Measurements from ENCODE around the gene TRIOBP. TPM values are rescaled to one million over a fixed set of nuclear protein-coding genes. Genes with fewer than 3 reads are reported as not detected.
A peak's percentile ranks its signal among the peaks of the same experiment; 100 is the strongest.
"Not testable (repeated sequence)": the region's sequence is repeated elsewhere in the genome, so short reads cannot be mapped to it uniquely, and the experiment has no call there.

Gene TRIOBP
- total RNA-seq, 1 donor from 2014 or later, result 40.6 TPM

DNA sequence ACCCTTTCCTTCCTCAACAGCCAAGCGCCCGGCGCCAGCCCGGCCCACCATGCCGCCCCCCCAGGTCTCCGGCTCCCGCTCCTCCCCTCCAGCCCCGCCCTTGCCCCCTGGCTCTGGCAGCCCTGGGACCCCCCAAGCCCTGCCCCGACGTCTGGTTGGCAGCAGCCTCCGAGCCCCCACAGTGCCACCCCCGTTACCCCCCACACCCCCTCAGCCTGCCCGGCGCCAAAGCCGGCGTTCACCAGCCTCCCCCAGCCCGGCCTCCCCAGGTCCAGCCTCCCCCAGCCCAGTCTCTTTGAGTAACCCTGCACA lies 41.6 kb upstream of the TRIOBP start:
- Mint-ChIP-seq H3K4me3 (ENCODE audit: unreplicated experiment) (no peak overlapping the region), H3K27ac (ENCODE audit: unreplicated experiment) (no peak overlapping the region), H3K36me3 (ENCODE audit: low read depth, unreplicated experiment) (peaks cover 9% of the 10 kb centered on the region), H3K9me3 (ENCODE audit: unreplicated experiment) (no peaks in the 10 kb centered on the region), H3K4me1 (ENCODE audit: low read depth, unreplicated experiment) (peaks cover 5% of the 10 kb centered on the region), H3K27me3 (ENCODE audit: low read depth, unreplicated experiment) (no peaks in the 10 kb centered on the region)
- Histone ChIP-seq H3K9me3 (ENCODE audit: insufficient read depth, low read depth, low read length) (no peaks in the 10 kb centered on the region), H3K27ac (ENCODE audit: low read depth, low read length) (no peak overlapping the region), H3K79me2 (ENCODE audit: insufficient read depth, low read length) (peaks cover 12% of the 10 kb centered on the region), H3K27me3 (ENCODE audit: insufficient read depth, low read length) (no peaks in the 10 kb centered on the region), H3K4me2 (ENCODE audit: low read length) (no peak overlapping the region), H3K4me3 (ENCODE audit: insufficient read depth, low read depth, low read length) (no peak overlapping the region), H4K20me1 (ENCODE audit: insufficient read depth, low read length) (peaks cover 12% of the 10 kb centered on the region), H3K36me3 (ENCODE audit: insufficient read depth, low read length) (peaks cover 6% of the 10 kb centered on the region), H3K9ac (ENCODE audit: low read length) (no peak overlapping the region), H2AFZ (ENCODE audit: low read depth, low read length) (no peak overlapping the region), H3K4me1 (ENCODE audit: insufficient read depth, low read length) (peaks cover 15% of the 10 kb centered on the region)
- DNase-seq (ENCODE audit: low read depth), result no peak
- TF ChIP-seq CTCF (IDR thresholded peaks at IDR 0.05; ENCODE audit: insufficient read depth, low read depth, low read length), result no peak
- no peak for TF ChIP-seq EZH2 (IDR thresholded peaks at IDR 0.05; ENCODE audit: insufficient read depth, low read length)
- FAIRE-seq, result no peak

DNA sequence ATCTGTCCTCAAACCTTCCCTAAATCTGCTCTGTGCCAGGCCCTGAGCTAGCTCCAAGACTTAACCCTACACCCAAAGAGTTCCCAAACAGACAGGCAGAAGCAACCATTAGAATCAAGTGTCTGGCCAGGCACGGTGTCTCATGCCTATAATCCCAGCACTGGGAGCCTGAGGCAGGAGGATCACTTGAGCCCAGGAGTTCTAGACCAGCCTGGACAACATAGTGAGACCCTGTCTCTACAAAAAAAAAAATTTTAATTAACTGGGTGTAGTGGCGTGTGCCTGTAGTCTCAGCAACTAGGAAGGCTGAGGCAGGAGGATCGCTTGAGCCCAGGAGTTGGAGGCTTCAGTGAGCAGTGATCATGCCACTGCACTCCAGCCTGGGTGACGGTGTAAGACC lies 40.3 kb upstream of the TRIOBP start:
- H3K79me2 ChIP-seq (ENCODE audit: insufficient read depth, low read length), result peaks cover 26% of the 10 kb centered on the region
- H3K4me1 Mint-ChIP-seq (ENCODE audit: low read depth, unreplicated experiment), result peaks cover 14% of the 10 kb centered on the region
- H3K4me3 ChIP-seq (ENCODE audit: insufficient read depth, low read depth, low read length); H3K27ac Mint-ChIP-seq (ENCODE audit: unreplicated experiment); H3K9ac ChIP-seq (ENCODE audit: low read length); DNase-seq (ENCODE audit: low read depth); H2AFZ ChIP-seq (ENCODE audit: low read depth, low read length); H3K27me3 ChIP-seq (ENCODE audit: insufficient read depth, low read length); H3K36me3 ChIP-seq (ENCODE audit: insufficient read depth, low read length); H3K27me3 Mint-ChIP-seq (ENCODE audit: low read depth, unreplicated experiment); H3K4me3 Mint-ChIP-seq (ENCODE audit: unreplicated experiment); H3K9me3 ChIP-seq (ENCODE audit: insufficient read depth, low read depth, low read length); H3K4me2 ChIP-seq (ENCODE audit: low read length); H3K36me3 Mint-ChIP-seq (ENCODE audit: low read depth, unreplicated experiment); FAIRE-seq; H3K27ac ChIP-seq (ENCODE audit: low read depth, low read length); H3K9me3 Mint-ChIP-seq (ENCODE audit: unreplicated experiment): not testable (repeated sequence)
- H3K4me1 ChIP-seq (ENCODE audit: insufficient read depth, low read length), result peaks cover 27% of the 10 kb centered on the region
- peaks cover 23% of the 10 kb centered on the region for H4K20me1 ChIP-seq (ENCODE audit: insufficient read depth, low read length)

- no peaks in the 10 kb centered on the region for H3K36me3 ChIP-seq (ENCODE audit: insufficient read depth, low read length)
- H3K27ac ChIP-seq (ENCODE audit: low read depth, low read length), result peak overlapping the region; percentile 58
- peaks cover 29% of the 10 kb centered on the region for H4K20me1 ChIP-seq (ENCODE audit: insufficient read depth, low read length)
- H3K4me1 Mint-ChIP-seq (ENCODE audit: low read depth, unreplicated experiment), result peaks cover 15% of the 10 kb centered on the region
- H3K9me3 Mint-ChIP-seq (ENCODE audit: unreplicated experiment), result no peaks in the 10 kb centered on the region
- peak overlapping the region; percentile 70 for H3K9ac ChIP-seq (ENCODE audit: low read length)
- peaks cover 28% of the 10 kb centered on the region for H3K4me1 ChIP-seq (ENCODE audit: insufficient read depth, low read length)
- peak overlapping the region; percentile 87 for H3K4me3 Mint-ChIP-seq (ENCODE audit: unreplicated experiment)
- no peak for TF ChIP-seq EZH2 (IDR thresholded peaks at IDR 0.05; ENCODE audit: insufficient read depth, low read length)
- no peak for TF ChIP-seq CTCF (IDR thresholded peaks at IDR 0.05; ENCODE audit: insufficient read depth, low read depth, low read length)
- H3K4me3 ChIP-seq (ENCODE audit: insufficient read depth, low read depth, low read length), result peak overlapping the region; percentile 53
- H3K27ac Mint-ChIP-seq (ENCODE audit: unreplicated experiment), result peak overlapping the region; percentile 95
- H3K9me3 ChIP-seq (ENCODE audit: insufficient read depth, low read depth, low read length), result no peaks in the 10 kb centered on the region
- H3K27me3 Mint-ChIP-seq (ENCODE audit: low read depth, unreplicated experiment), result no peaks in the 10 kb centered on the region
- H3K27me3 ChIP-seq (ENCODE audit: insufficient read depth, low read length), result no peaks in the 10 kb centered on the region
- H2AFZ ChIP-seq (ENCODE audit: low read depth, low read length), result peak overlapping the region; percentile 84
- no peak for FAIRE-seq
- no peak for DNase-seq (ENCODE audit: low read depth)
- H3K4me2 ChIP-seq (ENCODE audit: low read length), result peak overlapping the region; percentile 85
- H3K79me2 ChIP-seq (ENCODE audit: insufficient read depth, low read length), result peaks cover 36% of the 10 kb centered on the region
- peaks cover 7% of the 10 kb centered on the region for H3K36me3 Mint-ChIP-seq (ENCODE audit: low read depth, unreplicated experiment)
Measured at GRCh38 chr22:37657590-37658132, 39.2 kb upstream of the TRIOBP start.

Measured in astrocyte (in vitro differentiated cells and primary cell).